HepG2 (cell line): ENCODE results near the gene EPHA2. TPM values are rescaled to one million over a fixed set of nuclear protein-coding genes. Genes with fewer than 3 reads are reported as not detected.

ENCODE experiments used
- FOXJ3 ChIP-seq: sonication (generic); formaldehyde crosslinking; IDR thresholded peaks from 2 replicates; pipeline ENCODE4 v1.4.0; 2020; ENCODE audit warnings: missing genetic modification reagents, mild to moderate bottlenecking, borderline replicate concordance
- HOXA9 ChIP-seq: sonication (generic); formaldehyde crosslinking; IDR thresholded peaks from 2 replicates; pipeline ENCODE4 v1.8.1; 2022; ENCODE audit warnings: missing genetic modification reagents, mild to moderate bottlenecking, moderate library complexity, borderline replicate concordance
- IRF2 ChIP-seq: IDR thresholded peaks from 2 replicates; pipeline ENCODE4 v1.6.1; 2018; ENCODE audit warnings: missing genetic modification reagents, missing compliant biosample characterization
- MED1 ChIP-seq: sonication (generic); formaldehyde crosslinking; IDR thresholded peaks from 2 replicates; pipeline ENCODE4 v1.4.0; 2020; ENCODE audit warnings: missing genetic modification reagents
- MIER3 ChIP-seq: IDR thresholded peaks from 2 replicates; pipeline ENCODE4 v1.6.1; 2016; ENCODE audit warnings: missing compliant biosample characterization, borderline replicate concordance
- ONECUT2 ChIP-seq: sonication (generic); formaldehyde crosslinking; IDR thresholded peaks from 2 replicates; pipeline ENCODE4 v1.4.0; 2020; ENCODE audit warnings: missing genetic modification reagents
- STAT5B ChIP-seq: sonication (generic); formaldehyde crosslinking; IDR thresholded peaks from 2 replicates; pipeline ENCODE4 v1.4.0; 2020; ENCODE audit warnings: missing genetic modification reagents
- ZMYM3 ChIP-seq: sonication (generic); formaldehyde crosslinking; IDR thresholded peaks from 2 replicates; pipeline ENCODE4 v1.5.1; 2020; ENCODE audit warnings: mild to moderate bottlenecking, missing genetic modification reagents
- ZNF331 ChIP-seq: sonication (generic); formaldehyde crosslinking; IDR thresholded peaks from 2 replicates; pipeline ENCODE4 v1.4.0; 2020; ENCODE audit warnings: missing genetic modification reagents
- ZNF335 ChIP-seq: sonication (generic); formaldehyde crosslinking; IDR thresholded peaks from 2 replicates; pipeline ENCODE4 v1.4.0; 2020; ENCODE audit warnings: missing genetic modification reagents
- ZNF564 ChIP-seq: sonication (generic); formaldehyde crosslinking; IDR thresholded peaks from 2 replicates; pipeline ENCODE4 v1.8.1; 2023; ENCODE audit warnings: mild to moderate bottlenecking, missing genetic modification reagents
- ZNF616 ChIP-seq: sonication (generic); formaldehyde crosslinking; IDR thresholded peaks from 2 replicates; pipeline ENCODE4 v1.5.0; 2020; ENCODE audit warnings: low read depth, mild to moderate bottlenecking, missing genetic modification reagents
- ZSCAN25 ChIP-seq: sonication (generic); formaldehyde crosslinking; IDR thresholded peaks from 2 replicates; pipeline ENCODE4 v1.8.0; 2022; ENCODE audit warnings: mild to moderate bottlenecking, missing genetic modification reagents
- polyA plus RNA-seq, 8 experiments: library from polyadenylated mRNA; depleted of rRNA in 3 of 8; stranded (reverse) in 7 of 8; unstranded in 1 of 8; fragments of >200 nt; fragmentation: Illumina TruSeq in 4 of 8; extraction: Trizol in 4 of 8; gene quantifications; 2 replicates each; pipeline versions ENCODE4 v1.2.1 to v1.2.3, GENCODE V29; 2011 to 2016; ENCODE audit warnings: low read depth in 4 of 8, missing spikeins in 1 of 8, mixed read lengths in 1 of 8; ENCODE audit not compliant: insufficient read depth in 1 of 8
- total RNA-seq, 5 experiments: library from RNA; depleted of rRNA; stranded (reverse); fragments of >200 nt; fragmentation: Illumina TruSeq; extraction: Trizol; gene quantifications; 2 replicates each; pipeline ENCODE4 v1.2.3, GENCODE V29; 2016; ENCODE audit warnings: low read depth in 1 of 5
- TF ChIP-seq, protein P1 (sequence below): sonication (generic); formaldehyde crosslinking; IDR thresholded peaks from 2 replicates; pipeline ENCODE4 v1.8.1; 2022; ENCODE audit warnings: mild to moderate bottlenecking, missing genetic modification reagents
- TF ChIP-seq, protein P2 (sequence below): sonication (generic); formaldehyde crosslinking; conservative IDR thresholded peaks from 2 replicates; pipeline ENCODE4 v1.8.0; 2022; ENCODE audit warnings: low read depth, missing genetic modification reagents
- TF ChIP-seq, protein P3 (sequence below): sonication (generic); formaldehyde crosslinking; IDR thresholded peaks from 2 replicates; pipeline ENCODE4 v1.9.0; 2021; ENCODE audit warnings: missing genetic modification reagents, borderline replicate concordance
- TF ChIP-seq, protein P4 (sequence below): sonication (generic); formaldehyde crosslinking; IDR thresholded peaks from 2 replicates; pipeline ENCODE4 v1.4.0; 2020; ENCODE audit warnings: missing genetic modification reagents
- TF ChIP-seq, protein P5 (sequence below): sonication (generic); formaldehyde crosslinking; IDR thresholded peaks from 2 replicates; pipeline ENCODE4 v1.8.1; 2023; ENCODE audit warnings: mild to moderate bottlenecking, moderate library complexity, missing genetic modification reagents
- TF ChIP-seq, protein P6 (sequence below): IDR thresholded peaks from 2 replicates; pipeline ENCODE4 v1.6.1; 2016
- TF ChIP-seq, protein P7 (sequence below): sonication (generic); formaldehyde crosslinking; IDR thresholded peaks from 2 replicates; pipeline ENCODE4 v1.4.0; 2020; ENCODE audit warnings: mild to moderate bottlenecking, missing genetic modification reagents

The EPHA2 gene
- total and polyA plus RNA-seq, 2 of the 13 experiments (the other 11 are each of a cell fraction or from before 2014, with no cell fraction given): 33.6 to 53.6 TPM

DNA sequence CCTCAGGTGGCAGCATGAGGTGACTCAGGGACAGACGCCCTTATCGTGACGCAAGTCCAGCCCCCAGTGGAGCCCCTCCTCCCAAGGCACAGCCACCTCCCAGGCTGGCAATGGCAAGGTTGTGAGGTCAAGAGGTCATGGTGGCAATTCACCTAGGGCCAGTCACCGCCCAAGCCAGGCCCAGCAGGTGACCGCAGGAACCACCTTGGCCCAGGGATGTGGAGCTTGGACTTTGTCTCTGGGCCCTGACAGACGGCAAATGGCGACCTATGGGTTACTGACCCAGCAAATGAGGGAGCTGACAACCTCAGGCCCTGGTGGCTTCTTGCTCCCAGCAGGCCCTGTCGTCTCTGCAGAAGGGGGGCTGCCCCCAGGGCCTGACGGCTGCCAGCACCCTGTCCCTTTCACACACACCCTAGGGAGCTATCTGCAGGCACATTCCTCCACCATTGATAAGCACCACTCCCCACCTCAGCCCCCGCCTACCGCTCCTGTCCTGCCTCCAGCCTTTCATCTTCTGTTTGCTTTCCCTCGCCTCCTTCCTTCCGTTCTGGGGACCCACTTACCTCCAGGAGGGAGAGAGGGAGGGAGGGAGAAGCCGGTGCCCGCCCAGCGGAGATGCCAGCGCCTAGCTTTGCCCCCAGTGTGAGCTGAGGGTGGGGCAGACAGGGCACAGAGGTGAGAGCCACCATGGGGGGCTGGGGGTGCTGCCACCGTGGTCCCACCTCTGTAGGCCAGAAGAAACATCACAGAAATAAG, 12.1 kb downstream of the EPHA2 start (continued):
- TF ChIP-seq ZNF335: no peak
- TF ChIP-seq, protein P1, sequence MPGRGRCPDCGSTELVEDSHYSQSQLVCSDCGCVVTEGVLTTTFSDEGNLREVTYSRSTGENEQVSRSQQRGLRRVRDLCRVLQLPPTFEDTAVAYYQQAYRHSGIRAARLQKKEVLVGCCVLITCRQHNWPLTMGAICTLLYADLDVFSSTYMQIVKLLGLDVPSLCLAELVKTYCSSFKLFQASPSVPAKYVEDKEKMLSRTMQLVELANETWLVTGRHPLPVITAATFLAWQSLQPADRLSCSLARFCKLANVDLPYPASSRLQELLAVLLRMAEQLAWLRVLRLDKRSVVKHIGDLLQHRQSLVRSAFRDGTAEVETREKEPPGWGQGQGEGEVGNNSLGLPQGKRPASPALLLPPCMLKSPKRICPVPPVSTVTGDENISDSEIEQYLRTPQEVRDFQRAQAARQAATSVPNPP (CRISPR knock-in tag): no peak
- peak; percentile 38; the same call in 1 of the 2 replicates for TF ChIP-seq HOXA9 (CRISPR knock-in tag)
- TF ChIP-seq STAT5B (CRISPR knock-in tag): no peak
- TF ChIP-seq ZSCAN25 (CRISPR knock-in tag): peak; percentile 57; the same call in 1 of the 2 replicates
- peak; percentile 74 for TF ChIP-seq IRF2 (CRISPR knock-in tag)
- TF ChIP-seq, protein P2, sequence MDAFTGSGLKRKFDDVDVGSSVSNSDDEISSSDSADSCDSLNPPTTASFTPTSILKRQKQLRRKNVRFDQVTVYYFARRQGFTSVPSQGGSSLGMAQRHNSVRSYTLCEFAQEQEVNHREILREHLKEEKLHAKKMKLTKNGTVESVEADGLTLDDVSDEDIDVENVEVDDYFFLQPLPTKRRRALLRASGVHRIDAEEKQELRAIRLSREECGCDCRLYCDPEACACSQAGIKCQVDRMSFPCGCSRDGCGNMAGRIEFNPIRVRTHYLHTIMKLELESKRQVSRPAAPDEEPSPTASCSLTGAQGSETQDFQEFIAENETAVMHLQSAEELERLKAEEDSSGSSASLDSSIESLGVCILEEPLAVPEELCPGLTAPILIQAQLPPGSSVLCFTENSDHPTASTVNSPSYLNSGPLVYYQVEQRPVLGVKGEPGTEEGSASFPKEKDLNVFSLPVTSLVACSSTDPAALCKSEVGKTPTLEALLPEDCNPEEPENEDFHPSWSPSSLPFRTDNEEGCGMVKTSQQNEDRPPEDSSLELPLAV (CRISPR knock-in tag): no peak
- no peak for TF ChIP-seq FOXJ3
- peak; percentile 93 for TF ChIP-seq ZNF331 (CRISPR knock-in tag)
- peak; percentile 80; the same call in 1 of the 2 replicates for TF ChIP-seq MIER3 (CRISPR knock-in tag)
- peak; percentile 57; the same call in 1 of the 2 replicates for TF ChIP-seq ONECUT2 (CRISPR knock-in tag)
- peak; percentile 92 for TF ChIP-seq ZMYM3 (CRISPR knock-in tag)
- TF ChIP-seq, protein P3, sequence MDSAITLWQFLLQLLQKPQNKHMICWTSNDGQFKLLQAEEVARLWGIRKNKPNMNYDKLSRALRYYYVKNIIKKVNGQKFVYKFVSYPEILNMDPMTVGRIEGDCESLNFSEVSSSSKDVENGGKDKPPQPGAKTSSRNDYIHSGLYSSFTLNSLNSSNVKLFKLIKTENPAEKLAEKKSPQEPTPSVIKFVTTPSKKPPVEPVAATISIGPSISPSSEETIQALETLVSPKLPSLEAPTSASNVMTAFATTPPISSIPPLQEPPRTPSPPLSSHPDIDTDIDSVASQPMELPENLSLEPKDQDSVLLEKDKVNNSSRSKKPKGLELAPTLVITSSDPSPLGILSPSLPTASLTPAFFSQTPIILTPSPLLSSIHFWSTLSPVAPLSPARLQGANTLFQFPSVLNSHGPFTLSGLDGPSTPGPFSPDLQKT (CRISPR knock-in tag): no peak
- TF ChIP-seq, protein P4, sequence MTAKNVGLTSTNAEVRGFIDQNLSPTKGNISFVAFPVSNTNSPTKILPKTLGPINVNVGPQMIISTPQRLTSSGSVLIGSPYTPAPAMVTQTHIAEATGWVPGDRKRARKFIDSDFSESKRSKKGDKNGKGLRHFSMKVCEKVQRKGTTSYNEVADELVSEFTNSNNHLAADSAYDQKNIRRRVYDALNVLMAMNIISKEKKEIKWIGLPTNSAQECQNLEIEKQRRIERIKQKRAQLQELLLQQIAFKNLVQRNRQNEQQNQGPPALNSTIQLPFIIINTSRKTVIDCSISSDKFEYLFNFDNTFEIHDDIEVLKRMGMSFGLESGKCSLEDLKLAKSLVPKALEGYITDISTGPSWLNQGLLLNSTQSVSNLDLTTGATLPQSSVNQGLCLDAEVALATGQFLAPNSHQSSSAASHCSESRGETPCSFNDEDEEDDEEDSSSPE (CRISPR knock-in tag): 0 out of 2 replicates have a peak, but pooled peaks have one; percentile 34
- no peak for TF ChIP-seq ZNF564 (CRISPR knock-in tag)
- TF ChIP-seq, protein P5, sequence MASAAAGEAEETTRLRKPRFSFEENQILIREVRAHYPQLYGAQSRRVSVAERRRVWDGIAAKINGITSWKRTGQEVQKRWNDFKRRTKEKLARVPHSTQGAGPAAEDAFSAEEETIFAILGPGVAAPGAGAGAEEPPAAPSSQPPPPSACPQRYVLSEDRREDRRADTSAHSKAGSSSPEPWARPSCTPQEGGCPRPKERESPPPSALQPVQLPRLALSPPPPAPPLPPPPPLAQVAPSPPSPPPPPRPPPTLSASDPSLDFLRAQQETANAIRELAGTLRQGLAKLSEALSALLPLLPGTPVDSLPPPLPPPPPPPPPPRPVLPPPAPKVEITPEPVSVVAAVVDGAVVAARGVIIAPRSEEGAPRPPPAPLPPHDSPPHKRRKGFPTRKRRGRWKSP: no peak
- TF ChIP-seq MED1 (CRISPR knock-in tag): peak; percentile 93
- TF ChIP-seq, protein P6, sequence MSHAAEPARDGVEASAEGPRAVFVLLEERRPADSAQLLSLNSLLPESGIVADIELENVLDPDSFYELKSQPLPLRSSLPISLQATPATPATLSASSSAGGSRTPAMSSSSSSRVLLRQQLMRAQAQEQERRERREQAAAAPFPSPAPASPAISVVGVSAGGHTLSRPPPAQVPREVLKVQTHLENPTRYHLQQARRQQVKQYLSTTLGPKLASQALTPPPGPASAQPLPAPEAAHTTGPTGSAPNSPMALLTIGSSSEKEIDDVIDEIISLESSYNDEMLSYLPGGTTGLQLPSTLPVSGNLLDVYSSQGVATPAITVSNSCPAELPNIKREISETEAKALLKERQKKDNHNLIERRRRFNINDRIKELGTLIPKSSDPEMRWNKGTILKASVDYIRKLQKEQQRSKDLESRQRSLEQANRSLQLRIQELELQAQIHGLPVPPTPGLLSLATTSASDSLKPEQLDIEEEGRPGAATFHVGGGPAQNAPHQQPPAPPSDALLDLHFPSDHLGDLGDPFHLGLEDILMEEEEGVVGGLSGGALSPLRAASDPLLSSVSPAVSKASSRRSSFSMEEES (CRISPR knock-in tag): peak; percentile 82
- TF ChIP-seq, protein P7, sequence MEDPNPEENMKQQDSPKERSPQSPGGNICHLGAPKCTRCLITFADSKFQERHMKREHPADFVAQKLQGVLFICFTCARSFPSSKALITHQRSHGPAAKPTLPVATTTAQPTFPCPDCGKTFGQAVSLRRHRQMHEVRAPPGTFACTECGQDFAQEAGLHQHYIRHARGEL: no peak
- TF ChIP-seq ZNF616 (CRISPR knock-in tag): no peak
